Ascending aorta (tissue), 2 donors: Measurements from ENCODE around the gene ATP2A1. TPM values are rescaled to one million over a fixed set of nuclear protein-coding genes. Genes with fewer than 3 reads are reported as not detected.

ENCODE experiments used
- DNase-seq, 2 donors: peaks; one replicate each; pipeline ENCODE4 v3.0.0-alpha.2; 2019; ENCODE audit warnings: low spot score in 2 of 2
- H3K27ac ChIP-seq, 2 donors: fragments of 200-600 bp; sonication (generic); one replicate each; pipeline ENCODE4 v1.5.1; 2016 to 2017; ENCODE audit warnings: mild to moderate bottlenecking in 1 of 2
- H3K27me3 ChIP-seq: fragments of 200-600 bp; sonication (generic); one replicate; pipeline ENCODE4 v1.5.1; 2017
- H3K36me3 ChIP-seq, 2 donors: fragments of 200-600 bp; sonication (generic); one replicate each; pipeline ENCODE4 v1.5.1; 2016
- H3K4me1 ChIP-seq, 2 donors: fragments of 200-600 bp; sonication (generic); one replicate each; pipeline ENCODE4 v1.5.1; 2016 to 2017; ENCODE audit warnings: mild to moderate bottlenecking in 1 of 2
- H3K4me3 ChIP-seq, 2 donors: fragments of 200-600 bp; sonication (generic); one replicate each; pipeline ENCODE4 v1.5.1; 2016 to 2017; ENCODE audit warnings: mild to moderate bottlenecking in 1 of 2
- H3K9me3 ChIP-seq, 2 donors: fragments of 200-600 bp; sonication (generic); one replicate each; pipeline ENCODE4 v1.5.1; 2016
- intact Hi-C: fragments of 100-400 bp; cut with DNase I; formaldehyde crosslinking; loops from one replicate; pipeline ENCODE4 v1.15.1; 2023
- total RNA-seq: library from RNA; depleted of rRNA; stranded (reverse); fragments of >200 nt; gene quantifications from one replicate; pipeline ENCODE4 v1.1.0, GENCODE V29; 2016
- TF ChIP-seq, protein P1 (sequence below), 3 experiments: fragments of 200-600 bp in 2 of 3; fragments of 450-650 bp in 1 of 3; sonication (generic) in 2 of 3; IDR thresholded peaks; one replicate each; pipeline ENCODE4 v1.5.1; 2016 to 2019; ENCODE audit warnings: antibody characterized with exemption in 3 of 3, mild to moderate bottlenecking in 1 of 3, moderate library complexity in 1 of 3

ATP2A1 gene
- total RNA-seq, 1 donor from 2014 or later = not detected

DNA sequence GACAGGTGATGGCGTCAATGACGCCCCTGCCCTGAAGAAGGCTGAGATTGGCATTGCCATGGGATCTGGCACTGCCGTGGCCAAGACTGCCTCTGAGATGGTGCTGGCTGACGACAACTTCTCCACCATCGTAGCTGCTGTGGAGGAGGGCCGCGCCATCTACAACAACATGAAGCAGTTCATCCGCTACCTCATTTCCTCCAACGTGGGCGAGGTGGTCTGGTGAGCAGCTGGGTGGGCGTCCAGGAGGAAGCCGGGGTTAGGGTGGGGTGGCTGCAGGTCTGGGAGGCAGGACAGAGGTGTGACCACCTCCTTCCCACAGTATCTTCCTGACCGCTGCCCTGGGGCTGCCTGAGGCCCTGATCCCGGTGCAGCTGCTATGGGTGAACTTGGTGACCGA, 23.6 kb downstream of the ATP2A1 start:
- Histone ChIP-seq H3K4me1 (no peaks in the 10 kb centered on the region), H3K27me3 (no peaks in the 10 kb centered on the region), H3K27ac (no peak overlapping the region), H3K4me3 (no peak overlapping the region), H3K9me3 (no peaks in the 10 kb centered on the region), H3K36me3 (peaks cover 10% of the 10 kb centered on the region in 2 donors)
- DNase-seq = no peak
- intact Hi-C loops = no loop called here
- TF ChIP-seq, protein P1, sequence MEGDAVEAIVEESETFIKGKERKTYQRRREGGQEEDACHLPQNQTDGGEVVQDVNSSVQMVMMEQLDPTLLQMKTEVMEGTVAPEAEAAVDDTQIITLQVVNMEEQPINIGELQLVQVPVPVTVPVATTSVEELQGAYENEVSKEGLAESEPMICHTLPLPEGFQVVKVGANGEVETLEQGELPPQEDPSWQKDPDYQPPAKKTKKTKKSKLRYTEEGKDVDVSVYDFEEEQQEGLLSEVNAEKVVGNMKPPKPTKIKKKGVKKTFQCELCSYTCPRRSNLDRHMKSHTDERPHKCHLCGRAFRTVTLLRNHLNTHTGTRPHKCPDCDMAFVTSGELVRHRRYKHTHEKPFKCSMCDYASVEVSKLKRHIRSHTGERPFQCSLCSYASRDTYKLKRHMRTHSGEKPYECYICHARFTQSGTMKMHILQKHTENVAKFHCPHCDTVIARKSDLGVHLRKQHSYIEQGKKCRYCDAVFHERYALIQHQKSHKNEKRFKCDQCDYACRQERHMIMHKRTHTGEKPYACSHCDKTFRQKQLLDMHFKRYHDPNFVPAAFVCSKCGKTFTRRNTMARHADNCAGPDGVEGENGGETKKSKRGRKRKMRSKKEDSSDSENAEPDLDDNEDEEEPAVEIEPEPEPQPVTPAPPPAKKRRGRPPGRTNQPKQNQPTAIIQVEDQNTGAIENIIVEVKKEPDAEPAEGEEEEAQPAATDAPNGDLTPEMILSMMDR (IDR thresholded peaks at IDR 0.05) = no peak

DNA sequence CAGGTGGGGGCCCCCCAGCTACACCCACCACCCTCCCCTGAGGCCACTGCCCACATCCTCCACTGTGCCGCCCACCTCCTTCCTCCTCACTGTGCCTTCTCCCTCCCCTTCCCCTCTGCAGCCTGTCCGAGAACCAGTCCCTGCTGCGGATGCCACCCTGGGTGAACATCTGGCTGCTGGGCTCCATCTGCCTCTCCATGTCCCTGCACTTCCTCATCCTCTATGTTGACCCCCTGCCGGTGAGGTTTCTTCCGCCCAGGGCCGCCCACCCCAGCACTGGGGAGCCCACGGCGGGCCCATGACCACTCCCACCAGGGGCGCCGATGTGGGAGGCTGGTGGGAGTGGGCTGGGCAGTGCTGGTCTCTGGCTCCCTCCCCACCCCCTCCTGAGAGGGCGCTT, 24.6 kb downstream of the ATP2A1 start:
- Histone ChIP-seq H3K9me3 (no peaks in the 10 kb centered on the region), H3K27ac (no peak overlapping the region), H3K27me3 (no peaks in the 10 kb centered on the region), H3K4me3 (no peak overlapping the region), H3K4me1 (no peaks in the 10 kb centered on the region), H3K36me3 (peaks cover 15 to 16% of the 10 kb centered on the region in 2 donors)
- intact Hi-C loops = no loop called here
- TF ChIP-seq, protein P1 (IDR thresholded peaks at IDR 0.05) = no peak
- no peak for DNase-seq

DNA sequence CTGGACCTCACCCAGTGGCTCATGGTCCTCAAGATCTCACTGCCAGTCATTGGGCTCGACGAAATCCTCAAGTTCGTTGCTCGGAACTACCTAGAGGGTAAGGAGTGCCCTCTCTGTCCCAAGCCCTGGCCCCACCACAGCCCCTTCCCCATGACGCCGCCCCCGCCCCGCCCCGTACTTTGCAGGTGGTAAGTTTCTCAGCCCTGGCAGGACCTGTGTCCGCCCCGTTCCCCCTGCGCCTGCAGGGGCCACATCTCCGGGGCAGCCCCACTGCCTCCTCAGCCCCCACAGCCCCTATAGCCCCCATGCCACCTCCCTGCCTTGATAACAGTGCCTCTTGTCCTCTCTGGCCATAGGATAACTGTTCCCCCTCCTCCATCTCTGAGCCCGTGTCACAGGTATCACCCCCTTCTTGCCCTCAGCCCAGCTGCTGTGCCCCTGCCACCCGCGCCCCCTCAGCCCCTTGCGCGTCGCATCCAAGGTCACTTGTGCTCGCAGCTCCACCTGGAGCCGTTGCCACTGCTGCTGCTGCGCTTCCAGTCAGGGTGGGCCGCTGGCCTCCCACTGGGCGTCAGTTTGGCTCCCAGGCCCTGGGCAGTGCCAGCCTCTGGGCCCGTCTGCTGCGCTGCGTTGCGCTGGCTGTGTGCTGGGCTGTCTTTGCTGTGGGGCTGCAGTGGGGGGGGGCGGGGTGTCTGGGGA, 25.2 kb downstream of the ATP2A1 start:
- Histone ChIP-seq H3K27ac (no peak overlapping the region), H3K4me1 (no peaks in the 10 kb centered on the region), H3K27me3 (no peaks in the 10 kb centered on the region), H3K4me3 (no peak overlapping the region), H3K9me3 (no peaks in the 10 kb centered on the region), H3K36me3 (peaks cover 20% of the 10 kb centered on the region in 2 donors)
- no peak for DNase-seq
- intact Hi-C loops = no loop called here
- TF ChIP-seq, protein P1 (IDR thresholded peaks at IDR 0.05) = no peak

DNA sequence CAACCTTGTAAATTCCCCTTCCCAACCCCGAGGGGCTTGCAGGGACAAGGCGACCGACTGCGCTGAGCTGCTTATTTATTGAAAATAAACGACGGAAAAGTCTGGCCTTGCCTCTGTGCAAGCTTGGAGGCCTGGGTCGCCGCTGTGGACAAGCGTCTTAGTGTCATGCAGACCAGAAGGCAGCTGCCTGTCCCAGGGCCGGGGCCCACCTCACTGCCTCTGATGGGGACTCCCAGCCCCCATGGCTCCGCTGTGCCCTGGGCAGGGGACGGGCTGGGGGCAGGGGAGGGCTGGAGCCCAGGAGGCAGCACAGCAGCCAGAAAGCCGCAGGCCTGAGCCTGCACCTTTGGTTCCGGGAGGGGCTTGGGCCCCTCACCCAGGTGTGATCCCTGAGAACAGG, 26.1 kb downstream of the ATP2A1 start:
- TF ChIP-seq, protein P1 (IDR thresholded peaks at IDR 0.05) = no peak
- H3K27me3 ChIP-seq = no peaks in the 10 kb centered on the region
- no peak overlapping the region for H3K27ac ChIP-seq
- H3K9me3 ChIP-seq = no peaks in the 10 kb centered on the region
- intact Hi-C loops = no loop called here
- H3K36me3 ChIP-seq = peaks cover 22 to 27% of the 10 kb centered on the region in 2 donors
- no peaks in the 10 kb centered on the region for H3K4me1 ChIP-seq
- no peak overlapping the region for H3K4me3 ChIP-seq
- DNase-seq = no peak

DNA sequence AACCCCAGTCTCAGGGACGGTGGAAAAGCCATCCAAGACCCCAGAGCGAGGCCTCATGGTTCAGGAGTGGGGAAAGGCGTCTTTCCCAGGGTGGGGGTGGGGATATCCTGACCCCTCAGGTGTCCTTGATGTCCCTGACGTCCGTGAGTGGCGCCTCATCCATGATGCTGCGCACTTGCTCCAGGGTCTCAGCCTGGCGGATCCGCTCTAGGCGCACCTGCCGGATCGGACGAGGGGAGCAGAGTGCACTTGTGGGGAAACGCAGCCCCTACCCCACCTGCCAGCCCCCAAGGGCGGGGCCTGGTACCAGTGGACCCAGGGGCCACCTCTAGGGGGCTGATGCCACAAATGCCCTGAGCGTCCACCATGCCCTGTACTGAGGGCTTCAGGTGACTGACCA, 26.5 kb downstream of the ATP2A1 start:
- intact Hi-C loops = no loop called here
- no peak for DNase-seq
- peaks cover 22 to 29% of the 10 kb centered on the region in 2 donors for H3K36me3 ChIP-seq
- H3K4me1 ChIP-seq = no peaks in the 10 kb centered on the region
- no peak overlapping the region for H3K4me3 ChIP-seq
- no peaks in the 10 kb centered on the region for H3K27me3 ChIP-seq
- H3K9me3 ChIP-seq = no peaks in the 10 kb centered on the region
- H3K27ac ChIP-seq = no peak overlapping the region
- TF ChIP-seq, protein P1 (IDR thresholded peaks at IDR 0.05) = no peak
